Thyroid gland (tissue), 4 donors: ENCODE results near the gene CENPN.

ENCODE experiments used
- POLR2A ChIP-seq, 2 donors: fragments of 450-650 bp; IDR thresholded peaks; one replicate each; pipeline ENCODE4 v1.6.1; 2017; ENCODE audit warnings: antibody characterized with exemption in 2 of 2, mild to moderate bottlenecking in 2 of 2, moderate library complexity in 1 of 2
- TF ChIP-seq, protein P1 (sequence below), 6 experiments: fragments of 200-600 bp in 3 of 6; fragments of 450-650 bp in 3 of 6; sonication (generic) in 3 of 6; IDR thresholded peaks; one replicate each; pipeline ENCODE4 v1.5.1; 2016 to 2019; ENCODE audit warnings: antibody characterized with exemption in 6 of 6, mild to moderate bottlenecking in 2 of 6, inconsistent platforms in 1 of 6, moderate library complexity in 1 of 6

DNA sequence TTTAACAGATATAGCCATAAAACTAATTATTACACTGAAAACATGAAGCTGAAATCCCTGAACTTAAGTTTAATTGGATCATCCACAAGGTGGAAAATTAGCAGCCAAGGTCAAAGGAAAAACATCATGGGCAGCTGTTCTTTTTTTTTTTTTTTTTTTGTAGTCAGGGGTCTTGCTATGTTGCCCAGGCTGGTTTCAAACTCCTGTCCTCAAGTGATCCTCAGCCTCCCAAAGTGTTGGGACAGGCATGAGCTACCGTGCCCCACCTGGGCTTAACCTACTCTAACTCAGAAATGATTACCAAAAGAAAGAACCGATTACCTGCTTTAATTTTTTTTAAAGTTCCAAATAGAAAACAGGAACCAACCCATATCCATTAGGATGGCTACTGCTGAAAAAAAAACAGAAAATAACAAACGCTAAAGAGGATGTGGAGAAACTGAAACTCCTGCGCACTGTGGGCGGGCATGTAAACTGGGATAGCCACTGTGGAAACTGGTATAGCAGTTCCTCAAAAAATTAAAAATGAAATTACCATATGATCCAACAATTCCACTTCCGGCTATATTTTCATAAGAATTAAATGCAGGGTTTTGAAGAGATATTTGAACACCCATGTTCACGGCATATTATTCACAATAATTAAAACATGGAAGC lies 8.9 kb upstream of the CENPN start:
- TF ChIP-seq, protein P1, sequence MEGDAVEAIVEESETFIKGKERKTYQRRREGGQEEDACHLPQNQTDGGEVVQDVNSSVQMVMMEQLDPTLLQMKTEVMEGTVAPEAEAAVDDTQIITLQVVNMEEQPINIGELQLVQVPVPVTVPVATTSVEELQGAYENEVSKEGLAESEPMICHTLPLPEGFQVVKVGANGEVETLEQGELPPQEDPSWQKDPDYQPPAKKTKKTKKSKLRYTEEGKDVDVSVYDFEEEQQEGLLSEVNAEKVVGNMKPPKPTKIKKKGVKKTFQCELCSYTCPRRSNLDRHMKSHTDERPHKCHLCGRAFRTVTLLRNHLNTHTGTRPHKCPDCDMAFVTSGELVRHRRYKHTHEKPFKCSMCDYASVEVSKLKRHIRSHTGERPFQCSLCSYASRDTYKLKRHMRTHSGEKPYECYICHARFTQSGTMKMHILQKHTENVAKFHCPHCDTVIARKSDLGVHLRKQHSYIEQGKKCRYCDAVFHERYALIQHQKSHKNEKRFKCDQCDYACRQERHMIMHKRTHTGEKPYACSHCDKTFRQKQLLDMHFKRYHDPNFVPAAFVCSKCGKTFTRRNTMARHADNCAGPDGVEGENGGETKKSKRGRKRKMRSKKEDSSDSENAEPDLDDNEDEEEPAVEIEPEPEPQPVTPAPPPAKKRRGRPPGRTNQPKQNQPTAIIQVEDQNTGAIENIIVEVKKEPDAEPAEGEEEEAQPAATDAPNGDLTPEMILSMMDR (IDR thresholded peaks at IDR 0.05), result no peak
- TF ChIP-seq POLR2A (IDR thresholded peaks at IDR 0.05), result no peak
